ENCODE measurements around the gene TLE1. TPM values are rescaled to one million over a fixed set of nuclear protein-coding genes. Genes with fewer than 3 reads are reported as not detected.
A peak's percentile ranks its signal among the peaks of the same experiment; 100 is the strongest.

The TLE1 gene
- total and polyA plus RNA-seq, 2 experiments from 2014 or later: 100 to 117 TPM

GRCh38 chr9:81556923-81557322, 132.4 kb downstream of the TLE1 start:
- no peak overlapping the region for H2AFZ ChIP-seq
- TF ChIP-seq EZH2phosphoT487 (IDR thresholded peaks at IDR 0.05; ENCODE audit: low read depth, severe bottlenecking, unreplicated experiment) (no peak), EZH2 (IDR thresholded peaks at IDR 0.05; ENCODE audit: borderline replicate concordance) (no peak)
- TF ChIP-seq, protein P1, sequence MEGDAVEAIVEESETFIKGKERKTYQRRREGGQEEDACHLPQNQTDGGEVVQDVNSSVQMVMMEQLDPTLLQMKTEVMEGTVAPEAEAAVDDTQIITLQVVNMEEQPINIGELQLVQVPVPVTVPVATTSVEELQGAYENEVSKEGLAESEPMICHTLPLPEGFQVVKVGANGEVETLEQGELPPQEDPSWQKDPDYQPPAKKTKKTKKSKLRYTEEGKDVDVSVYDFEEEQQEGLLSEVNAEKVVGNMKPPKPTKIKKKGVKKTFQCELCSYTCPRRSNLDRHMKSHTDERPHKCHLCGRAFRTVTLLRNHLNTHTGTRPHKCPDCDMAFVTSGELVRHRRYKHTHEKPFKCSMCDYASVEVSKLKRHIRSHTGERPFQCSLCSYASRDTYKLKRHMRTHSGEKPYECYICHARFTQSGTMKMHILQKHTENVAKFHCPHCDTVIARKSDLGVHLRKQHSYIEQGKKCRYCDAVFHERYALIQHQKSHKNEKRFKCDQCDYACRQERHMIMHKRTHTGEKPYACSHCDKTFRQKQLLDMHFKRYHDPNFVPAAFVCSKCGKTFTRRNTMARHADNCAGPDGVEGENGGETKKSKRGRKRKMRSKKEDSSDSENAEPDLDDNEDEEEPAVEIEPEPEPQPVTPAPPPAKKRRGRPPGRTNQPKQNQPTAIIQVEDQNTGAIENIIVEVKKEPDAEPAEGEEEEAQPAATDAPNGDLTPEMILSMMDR (IDR thresholded peaks at IDR 0.05; ENCODE audit: poor library complexity): no peak
- peaks cover 41% of the 10 kb centered on the region for H3K4me1 ChIP-seq (ENCODE audit: insufficient read depth)
- H3K79me2 ChIP-seq: no peaks in the 10 kb centered on the region
- no peak overlapping the region for H3K4me2 ChIP-seq
- no peaks in the 10 kb centered on the region for H3K9me2 ChIP-seq (replicated peaks; ENCODE audit: insufficient read depth)
- no peak for DNase-seq (ENCODE audit: low spot score)
- no peaks in the 10 kb centered on the region for H3K27me3 ChIP-seq
- no peaks in the 10 kb centered on the region for H3K36me3 ChIP-seq (replicated peaks; ENCODE audit: insufficient read depth, low read depth)
- H4K20me1 ChIP-seq (ENCODE audit: insufficient read depth, poor library complexity, severe bottlenecking): no peaks in the 10 kb centered on the region
- H3K4me3 ChIP-seq: no peak overlapping the region
- 97% methylated on average over 2 of the region's 2 CpGs for WGBS (ENCODE audit: low lambda C conversion rate, missing lambda C conversion rate)
- no peaks in the 10 kb centered on the region for H3K9me3 ChIP-seq (ENCODE audit: low read depth)
- no peak overlapping the region for H3K27ac ChIP-seq

GRCh38 chr9:81552581-81552991, 136.8 kb downstream of the TLE1 start:
- Histone ChIP-seq H3K4me3 (no peak overlapping the region), H4K20me1 (ENCODE audit: insufficient read depth, poor library complexity, severe bottlenecking) (no peaks in the 10 kb centered on the region), H3K36me3 (replicated peaks; ENCODE audit: insufficient read depth, low read depth) (no peaks in the 10 kb centered on the region), H3K9me2 (replicated peaks; ENCODE audit: insufficient read depth) (no peaks in the 10 kb centered on the region), H3K27ac (no peak overlapping the region), H3K4me2 (no peak overlapping the region), H3K9me3 (ENCODE audit: low read depth) (no peaks in the 10 kb centered on the region), H3K79me2 (no peaks in the 10 kb centered on the region), H2AFZ (no peak overlapping the region), H3K4me1 (ENCODE audit: insufficient read depth) (peaks cover 16% of the 10 kb centered on the region), H3K27me3 (no peaks in the 10 kb centered on the region)
- 50% methylated on average over 4 of the region's 4 CpGs for WGBS (ENCODE audit: low lambda C conversion rate, missing lambda C conversion rate)
- no peak for DNase-seq (ENCODE audit: low spot score)
- TF ChIP-seq EZH2 (IDR thresholded peaks at IDR 0.05; ENCODE audit: borderline replicate concordance): no peak
- TF ChIP-seq EZH2phosphoT487 (IDR thresholded peaks at IDR 0.05; ENCODE audit: low read depth, severe bottlenecking, unreplicated experiment): no peak
- TF ChIP-seq, protein P1 (IDR thresholded peaks at IDR 0.05; ENCODE audit: poor library complexity): no peak

GRCh38 chr9:81550207-81550583, 139.2 kb downstream of the TLE1 start:
- no peak for DNase-seq (ENCODE audit: low spot score)
- no peaks in the 10 kb centered on the region for H3K27me3 ChIP-seq
- no peaks in the 10 kb centered on the region for H3K79me2 ChIP-seq
- no peak overlapping the region for H3K4me3 ChIP-seq
- 28% methylated on average over 3 of the region's 3 CpGs for WGBS (ENCODE audit: low lambda C conversion rate, missing lambda C conversion rate)
- no peaks in the 10 kb centered on the region for H4K20me1 ChIP-seq (ENCODE audit: insufficient read depth, poor library complexity, severe bottlenecking)
- no peaks in the 10 kb centered on the region for H3K9me2 ChIP-seq (replicated peaks; ENCODE audit: insufficient read depth)
- no peak for TF ChIP-seq EZH2phosphoT487 (IDR thresholded peaks at IDR 0.05; ENCODE audit: low read depth, severe bottlenecking, unreplicated experiment)
- TF ChIP-seq EZH2 (IDR thresholded peaks at IDR 0.05; ENCODE audit: borderline replicate concordance): no peak
- TF ChIP-seq, protein P1 (IDR thresholded peaks at IDR 0.05; ENCODE audit: poor library complexity): no peak
- no peaks in the 10 kb centered on the region for H3K36me3 ChIP-seq (replicated peaks; ENCODE audit: insufficient read depth, low read depth)
- H2AFZ ChIP-seq: no peak overlapping the region
- peak overlapping the region; percentile 33 for H3K4me2 ChIP-seq
- no peaks in the 10 kb centered on the region for H3K9me3 ChIP-seq (ENCODE audit: low read depth)
- H3K4me1 ChIP-seq (ENCODE audit: insufficient read depth): peaks cover 29% of the 10 kb centered on the region
- H3K27ac ChIP-seq: peak overlapping the region; percentile 3

Data from hepatocyte (in vitro differentiated cells).